GM18873 (cell line): ENCODE results near the gene POLE.
"Not testable (repeated sequence)": the region's sequence is repeated elsewhere in the genome, so short reads cannot be mapped to it uniquely, and the experiment has no call there.

Source experiments
- ATAC-seq: cut with Tn5 transposase; IDR thresholded peaks from one replicate; pipeline ENCODE4 v1.9.1; 2021; ENCODE audit warnings: mild to moderate bottlenecking, moderate library complexity, moderate number of reproducible peaks; ENCODE audit not compliant: unreplicated experiment, low FRiP score

POLE gene

DNA sequence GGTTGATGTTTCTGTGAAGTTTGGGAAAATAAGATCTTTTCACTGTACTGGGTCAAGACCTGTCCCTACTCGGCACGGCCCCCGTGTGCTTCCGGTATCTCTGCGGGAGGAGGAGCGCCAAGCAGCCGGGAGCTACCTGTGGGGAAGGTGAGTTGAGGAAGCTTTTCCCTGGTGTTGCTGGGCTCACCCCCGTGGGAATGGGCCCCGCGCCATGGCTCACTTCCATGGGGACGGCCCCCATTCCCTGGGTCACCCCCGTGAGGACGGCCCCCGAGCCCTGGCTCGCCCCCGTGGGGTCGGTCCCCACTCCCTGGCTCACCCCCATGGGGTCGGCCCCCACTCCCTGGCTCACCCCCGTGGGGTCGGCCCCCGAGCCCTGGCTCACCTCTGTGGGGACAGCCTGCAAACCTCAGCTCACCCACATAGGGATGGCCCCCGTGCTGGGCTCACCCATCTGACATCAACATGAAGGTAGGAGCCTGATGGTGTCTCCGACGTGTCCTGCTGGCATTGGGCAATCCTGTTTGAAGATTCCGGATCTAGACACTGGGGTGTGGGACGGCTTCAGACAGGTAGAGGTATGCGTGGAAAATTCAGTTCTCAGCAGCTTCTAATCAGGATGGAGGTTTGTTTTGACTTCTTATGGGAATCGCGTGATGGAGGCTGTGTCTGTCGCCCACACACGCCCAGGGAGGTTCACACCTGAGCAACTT lies 85.8 kb downstream of the POLE start:
- no peak for ATAC-seq

DNA sequence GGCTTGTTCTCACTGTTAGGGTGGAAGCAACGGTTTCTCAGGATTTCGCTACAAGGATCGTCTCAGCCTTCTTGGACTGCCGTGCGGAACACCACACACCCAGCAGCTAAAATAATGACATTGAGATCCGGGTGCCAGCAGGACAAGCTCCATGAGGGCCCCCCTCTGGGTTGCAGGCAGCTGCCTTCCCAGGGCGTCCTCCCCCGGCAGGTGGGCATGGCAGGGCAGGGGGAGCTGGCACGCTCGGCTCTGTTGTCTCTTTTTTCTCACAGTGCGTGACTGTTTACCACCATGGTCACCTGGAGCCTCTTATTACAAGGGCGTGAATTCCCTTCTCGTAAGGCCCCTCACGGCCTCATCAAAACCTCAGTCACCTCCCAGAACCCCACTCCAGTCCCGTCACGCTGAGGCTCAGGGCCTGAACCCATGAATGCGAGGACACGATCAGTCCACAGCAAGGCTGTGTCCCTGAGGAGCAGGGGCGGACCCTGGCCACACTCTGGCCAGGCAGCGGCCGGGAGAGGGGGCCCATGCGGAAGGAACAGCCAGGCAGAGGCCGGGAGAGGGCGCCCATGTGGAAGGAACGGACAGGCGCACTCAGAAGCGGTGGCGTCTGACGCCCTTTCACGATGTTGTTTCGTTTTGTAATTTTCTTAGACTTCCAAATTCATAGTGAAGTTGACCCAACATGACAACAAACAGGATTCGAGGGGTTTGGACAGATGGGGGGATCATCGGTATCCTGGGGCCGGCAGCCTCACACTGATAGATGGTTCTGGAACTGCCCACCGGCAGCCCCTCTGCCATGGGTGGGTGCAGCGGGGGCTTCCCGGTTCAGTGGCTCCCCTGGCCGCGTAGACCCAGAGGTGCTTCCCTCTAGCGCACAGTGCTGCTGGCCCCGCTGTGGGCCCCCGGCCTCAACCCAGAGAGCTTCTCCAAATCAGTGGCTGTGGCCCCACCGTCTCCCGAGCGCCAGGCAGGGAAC lies 86.8 kb downstream of the POLE start:
- no peak for ATAC-seq

DNA sequence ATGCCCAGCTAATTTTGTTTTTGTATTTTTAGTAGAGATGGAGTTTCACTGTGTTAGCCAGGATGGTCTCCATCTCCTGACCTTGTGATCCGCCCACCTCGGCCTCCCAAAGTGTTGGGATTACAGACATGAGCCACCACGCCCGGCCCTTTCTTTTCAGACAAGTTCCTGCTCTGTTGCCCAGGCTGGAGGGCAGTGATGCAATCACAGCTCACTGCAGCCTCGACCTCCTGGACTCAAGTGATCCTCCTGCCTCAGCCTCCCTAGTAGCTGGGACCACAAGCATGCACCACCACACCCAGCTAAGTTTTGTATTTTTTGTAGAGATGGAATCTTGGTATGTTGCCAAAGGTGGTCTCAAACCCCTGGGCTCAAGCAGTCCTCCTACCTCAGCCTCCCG lies 87.6 kb downstream of the POLE start:
- ATAC-seq = not testable (repeated sequence)

DNA sequence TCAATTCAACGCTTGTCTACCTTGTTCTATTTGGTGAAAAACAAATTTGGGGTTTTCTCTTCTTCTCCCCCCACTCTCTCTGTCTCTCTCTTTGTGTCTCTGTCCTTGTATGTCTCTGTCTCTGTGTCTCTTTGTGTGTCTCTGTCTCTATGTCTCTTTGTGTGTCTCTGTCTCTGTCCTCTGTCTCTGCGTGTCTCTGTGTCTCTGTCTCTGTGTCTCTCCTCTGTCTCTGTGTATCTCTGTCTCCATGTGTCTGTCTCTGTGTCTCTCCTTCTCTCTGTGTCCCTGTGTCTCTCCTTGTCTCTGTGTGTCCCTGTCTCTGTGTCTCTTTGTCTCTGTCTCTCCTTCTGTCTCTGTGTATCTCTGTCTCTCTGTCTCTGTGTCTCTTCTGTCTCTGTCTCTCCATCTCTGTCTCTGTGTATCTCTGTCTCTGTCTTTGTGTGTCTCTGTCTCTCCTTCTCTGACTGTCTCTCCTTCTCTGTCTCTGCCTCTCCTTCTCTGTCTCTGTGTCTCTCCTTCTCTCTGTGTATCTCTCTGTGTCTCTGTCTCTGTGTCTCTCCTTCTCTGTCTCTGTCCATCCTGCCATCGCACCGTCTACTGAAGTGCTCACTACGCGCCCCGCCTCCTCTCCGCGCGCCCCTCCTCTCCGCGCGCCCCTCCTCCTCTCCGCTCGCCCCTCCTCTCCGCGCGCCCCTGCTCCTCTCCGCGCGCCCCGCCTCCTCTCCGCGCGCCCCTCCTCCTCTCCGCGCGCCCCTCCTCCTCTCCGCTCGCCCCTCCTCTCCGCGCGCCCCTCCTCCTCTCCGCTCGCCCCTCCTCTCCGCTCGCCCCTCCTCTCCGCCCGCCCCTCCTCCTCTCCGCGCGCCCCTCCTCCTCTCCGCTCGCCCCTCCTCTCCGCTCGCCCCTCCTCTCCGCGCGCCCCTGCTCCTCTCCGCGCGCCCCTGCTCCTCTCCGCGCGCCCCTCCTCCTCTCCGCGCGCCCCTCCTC lies 89.5 kb downstream of the POLE start:
- ATAC-seq = no peak

DNA sequence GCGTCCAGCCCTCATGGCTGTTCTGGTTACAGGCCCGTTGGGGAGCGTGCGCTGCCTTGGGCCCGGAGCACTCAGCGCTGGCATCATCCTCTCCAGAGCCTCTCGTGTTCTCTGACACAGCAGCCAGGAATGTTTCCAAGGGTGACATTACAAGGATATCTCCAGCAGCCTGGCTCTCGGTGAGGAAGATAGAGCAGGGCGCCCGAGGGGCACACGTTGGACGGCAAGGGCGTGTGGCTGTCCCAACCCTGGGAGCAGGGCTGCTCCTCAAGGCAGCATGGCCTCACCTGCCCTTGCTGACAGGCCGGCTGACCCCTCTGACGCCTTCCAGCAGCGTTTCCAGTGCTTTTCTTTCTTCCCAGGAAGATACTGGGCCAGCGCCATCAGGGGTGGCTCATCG lies 91.1 kb downstream of the POLE start:
- ATAC-seq = no peak

DNA sequence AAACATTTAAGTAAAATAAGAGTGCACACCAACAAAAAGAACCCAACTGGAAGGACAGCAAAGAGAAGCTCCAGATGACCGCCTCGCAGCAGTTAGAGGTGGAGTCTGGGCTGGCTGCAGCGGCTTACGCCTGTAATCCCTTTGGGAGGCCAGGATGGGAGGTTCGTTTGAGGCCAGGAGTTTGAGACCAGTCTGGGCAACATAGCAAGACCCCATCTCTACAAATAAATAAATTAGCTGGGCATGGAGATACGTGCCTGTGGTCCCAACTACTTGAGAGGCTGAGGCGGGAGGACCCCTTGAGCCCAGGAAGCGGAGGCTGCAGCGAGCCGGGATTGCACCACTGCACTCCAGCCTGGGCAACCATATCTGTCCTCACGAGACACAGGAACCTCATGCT lies 92.0 kb downstream of the POLE start:
- ATAC-seq = no peak

DNA sequence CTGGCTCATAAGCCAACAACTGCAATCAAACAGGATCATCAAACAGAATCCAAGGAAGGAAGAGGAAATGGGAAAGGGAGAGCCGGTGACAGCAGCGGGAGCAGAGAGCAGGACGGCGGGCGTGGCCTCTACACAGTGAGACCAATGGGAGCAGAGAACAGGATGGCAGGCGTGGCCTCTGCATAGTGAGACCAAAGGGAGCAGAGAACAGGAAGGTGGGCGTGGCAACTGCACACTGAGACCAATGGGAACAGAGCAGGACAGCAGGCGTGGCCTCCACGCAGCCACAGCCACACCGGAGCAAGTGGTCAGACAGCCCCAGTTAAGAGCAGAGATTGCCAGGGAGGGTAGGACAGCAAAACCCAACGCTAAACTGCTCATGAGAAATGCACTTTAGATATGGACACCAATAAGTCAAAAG lies 93.2 kb downstream of the POLE start:
- no peak for ATAC-seq

DNA sequence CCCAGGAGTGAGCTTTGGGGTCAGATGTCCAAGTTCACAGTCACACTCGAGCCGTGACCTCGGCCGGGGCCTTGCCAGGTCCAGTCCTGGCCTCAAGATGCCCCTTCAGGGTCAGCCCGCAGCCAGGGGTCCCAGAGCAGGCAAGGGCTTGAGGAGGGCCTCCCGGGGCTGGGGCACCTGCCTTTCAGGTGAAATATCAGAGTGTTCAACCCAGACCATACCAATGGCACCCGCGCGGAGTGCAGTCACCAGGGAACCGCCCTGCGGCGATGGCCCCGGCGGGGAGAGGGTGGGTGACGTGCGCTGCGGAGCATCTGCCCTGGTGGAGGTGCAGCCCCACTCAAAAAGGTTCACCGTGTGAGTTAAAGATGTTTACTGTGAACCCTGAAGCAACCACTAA lies 93.6 kb downstream of the POLE start:
- no peak for ATAC-seq

DNA sequence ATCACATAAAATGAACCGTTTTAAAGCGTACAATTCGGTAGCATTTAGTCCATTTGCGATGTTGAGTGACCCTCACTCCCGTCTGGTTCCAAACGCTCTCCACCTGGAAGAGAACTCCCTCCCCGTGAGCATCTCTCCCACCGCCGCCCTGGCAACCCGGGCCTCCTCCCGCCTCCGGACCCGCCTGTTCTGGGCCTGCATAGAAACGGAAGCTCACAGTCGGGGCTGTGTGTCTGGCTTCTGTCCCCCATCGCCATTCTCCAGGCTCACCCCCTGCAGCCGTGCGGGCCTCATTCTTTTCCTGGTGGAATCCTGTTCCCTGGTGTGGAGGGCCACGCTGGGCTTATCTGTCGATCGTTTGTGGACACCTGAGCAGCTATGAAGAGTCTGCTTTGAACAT lies 94.1 kb downstream of the POLE start:
- ATAC-seq = no peak

DNA sequence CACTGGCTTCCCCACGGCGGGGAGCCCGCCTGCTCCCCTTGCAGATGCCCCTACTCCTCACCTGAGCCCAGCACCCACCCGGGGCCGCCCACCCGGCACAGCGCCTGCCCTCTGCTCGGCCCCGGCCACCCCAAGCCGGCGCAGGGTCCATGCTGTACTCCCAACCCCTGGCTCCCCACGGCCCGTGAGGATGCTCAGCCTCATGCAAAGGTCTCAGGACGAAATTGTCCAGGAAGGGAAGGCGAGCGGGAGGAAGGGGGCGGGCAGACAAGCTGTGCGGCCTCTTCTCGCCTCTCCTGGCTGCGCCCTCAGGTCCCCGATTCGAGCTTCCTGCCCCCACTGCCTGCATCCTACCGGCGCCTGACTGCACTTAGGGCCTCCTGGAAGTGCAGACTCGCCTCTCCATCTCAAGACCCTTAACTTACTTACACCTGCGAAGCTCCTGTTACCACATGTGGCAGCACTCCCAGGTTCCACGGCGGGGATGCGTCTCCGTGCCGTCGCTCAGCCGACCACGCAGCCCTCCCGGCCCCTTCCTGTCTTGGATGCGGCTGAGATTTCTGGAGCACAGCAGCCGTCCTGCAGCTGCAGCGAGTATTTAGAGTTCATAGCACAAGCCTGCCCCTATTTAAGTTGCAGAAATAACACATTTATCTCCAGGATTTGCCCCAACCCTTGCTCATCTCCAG lies 94.7 kb downstream of the POLE start:
- ATAC-seq = no peak

DNA sequence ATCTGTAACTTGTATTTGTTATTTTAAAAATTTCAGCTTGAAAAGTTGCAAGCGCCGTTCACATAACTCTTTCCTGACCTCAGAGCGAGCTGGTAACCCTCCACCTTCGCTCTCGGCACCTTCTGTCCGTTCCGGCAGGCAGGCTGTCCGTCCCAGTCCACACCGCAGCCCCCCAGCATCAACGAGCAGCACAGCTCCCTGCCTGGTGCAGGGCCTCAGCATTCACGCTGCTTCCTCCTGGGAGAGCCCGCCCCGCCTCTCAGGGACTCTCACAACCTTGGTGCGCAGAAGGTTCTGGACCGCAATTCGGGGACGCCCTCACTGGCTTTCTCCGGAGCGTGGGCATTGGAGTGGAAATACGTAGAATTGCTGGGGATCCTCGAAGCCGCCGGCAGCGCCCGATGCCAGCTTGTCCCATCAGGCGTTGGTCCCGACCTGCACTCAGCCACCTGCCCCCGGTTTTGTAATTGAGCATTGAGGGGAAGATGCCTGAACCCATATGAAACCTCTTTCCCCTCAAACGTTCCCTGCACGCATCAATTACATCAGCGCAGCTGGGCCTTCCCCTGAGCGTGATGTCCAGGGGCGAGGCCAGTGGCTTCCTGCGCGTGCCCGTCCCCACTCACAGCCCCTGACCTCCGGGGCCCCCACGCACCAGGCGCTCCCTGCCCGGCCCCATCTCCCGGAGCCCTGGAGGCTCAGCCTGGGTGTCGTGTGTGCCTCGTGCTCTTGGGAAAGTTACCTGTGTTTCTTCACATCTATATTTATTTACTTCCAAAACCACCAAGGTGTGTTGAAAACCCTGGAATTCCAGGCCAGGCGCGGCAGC lies 95.8 kb downstream of the POLE start:
- ATAC-seq = no peak

DNA sequence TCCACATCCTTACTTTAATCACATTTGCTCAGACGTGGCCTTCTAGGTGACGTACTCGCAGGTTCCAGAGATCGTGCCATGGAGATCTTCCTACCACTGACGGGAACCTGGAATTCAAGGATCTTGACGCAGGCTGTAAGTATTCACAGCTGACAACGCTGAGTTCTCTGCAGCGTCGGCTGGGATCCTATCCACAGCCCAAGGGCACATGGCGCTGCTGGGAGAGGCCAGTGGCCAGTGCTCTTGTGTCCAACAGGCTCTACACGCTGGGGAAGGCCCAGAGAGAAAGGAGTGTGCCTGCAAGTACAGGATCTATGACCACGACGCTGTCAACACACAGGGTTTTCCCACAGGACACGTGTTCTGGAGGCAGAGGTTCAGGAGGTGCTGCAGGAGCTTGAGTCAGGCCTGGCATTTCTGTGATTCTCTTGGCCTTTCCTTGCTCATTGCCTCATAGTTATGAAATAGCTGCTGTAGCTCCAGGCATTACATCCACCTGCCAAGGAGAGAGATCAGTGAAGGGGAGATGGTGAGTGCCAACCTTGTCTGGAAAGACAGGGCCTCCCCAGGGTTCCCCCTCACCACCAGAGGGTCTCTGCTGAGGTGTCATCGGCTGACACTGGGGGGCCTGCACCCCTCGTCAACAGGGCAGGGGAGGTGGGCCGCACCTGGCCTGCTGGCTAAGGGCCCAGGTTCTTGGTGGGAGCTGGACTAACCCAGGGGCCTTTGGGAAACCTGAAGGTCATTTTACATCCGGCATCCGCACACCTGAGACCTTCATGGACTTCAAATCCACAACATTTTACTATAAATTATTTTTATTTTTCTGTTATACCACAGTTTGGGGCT lies 98.1 kb downstream of the POLE start:
- no peak for ATAC-seq

DNA sequence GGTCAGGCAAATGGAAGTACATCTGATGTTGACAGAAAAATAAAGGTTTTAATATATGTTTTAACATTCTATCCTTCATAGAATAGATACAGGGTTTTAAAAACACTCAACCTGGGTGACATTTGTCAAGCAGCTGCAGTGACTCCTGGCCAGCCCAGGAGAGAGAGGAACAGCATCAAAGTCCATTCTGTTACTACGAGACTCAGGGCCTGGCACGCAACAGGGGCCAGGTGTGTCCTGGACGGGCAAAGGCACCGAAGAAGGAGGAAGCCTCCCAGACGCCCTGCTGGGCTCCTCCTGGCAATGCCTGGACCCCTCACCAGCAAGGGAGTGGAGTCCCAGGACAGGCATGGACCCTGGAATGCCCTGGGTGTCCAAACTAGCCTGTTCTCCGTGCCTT lies 98.8 kb downstream of the POLE start:
- ATAC-seq = no peak

DNA sequence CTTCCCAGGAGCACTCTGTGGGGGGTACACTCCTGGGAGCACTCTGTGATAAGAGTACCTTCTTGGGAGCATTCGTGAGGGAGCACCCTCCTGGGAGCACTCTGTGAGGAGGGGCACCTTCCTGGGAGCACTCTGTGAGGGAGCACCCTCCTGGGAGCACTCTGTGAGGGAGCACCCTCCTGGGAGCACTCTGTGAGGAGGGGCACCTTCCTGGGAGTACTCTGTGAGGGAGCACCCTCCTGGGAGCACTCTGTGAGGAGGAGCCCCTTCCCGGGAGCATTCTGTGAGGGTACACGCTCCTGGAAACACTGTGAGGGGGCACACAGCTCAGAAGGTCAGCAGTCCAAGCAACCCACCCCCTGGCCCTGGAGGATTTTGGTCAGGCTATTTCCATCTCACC lies 99.4 kb downstream of the POLE start:
- no peak for ATAC-seq

DNA sequence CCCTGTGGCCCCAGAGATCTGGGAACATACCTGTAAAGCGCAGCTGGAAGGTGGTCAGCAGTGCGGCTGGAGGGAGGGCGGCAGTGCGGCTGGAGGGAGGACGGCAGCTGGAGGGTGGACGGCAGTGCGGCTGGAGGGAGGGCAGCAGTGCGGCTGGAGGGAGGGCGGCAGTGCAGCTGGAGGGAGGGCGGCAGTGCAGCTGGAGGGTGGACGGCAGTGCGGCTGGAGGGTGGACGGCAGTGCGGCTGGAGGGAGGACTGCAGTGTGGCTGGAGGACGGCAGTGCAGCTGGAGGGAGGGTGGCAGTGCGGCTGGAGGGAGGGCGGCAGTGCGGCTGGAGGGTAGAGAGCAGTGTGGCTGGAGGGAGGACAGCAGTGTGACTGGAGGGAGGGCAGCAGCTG lies 100.2 kb downstream of the POLE start:
- no peak for ATAC-seq

DNA sequence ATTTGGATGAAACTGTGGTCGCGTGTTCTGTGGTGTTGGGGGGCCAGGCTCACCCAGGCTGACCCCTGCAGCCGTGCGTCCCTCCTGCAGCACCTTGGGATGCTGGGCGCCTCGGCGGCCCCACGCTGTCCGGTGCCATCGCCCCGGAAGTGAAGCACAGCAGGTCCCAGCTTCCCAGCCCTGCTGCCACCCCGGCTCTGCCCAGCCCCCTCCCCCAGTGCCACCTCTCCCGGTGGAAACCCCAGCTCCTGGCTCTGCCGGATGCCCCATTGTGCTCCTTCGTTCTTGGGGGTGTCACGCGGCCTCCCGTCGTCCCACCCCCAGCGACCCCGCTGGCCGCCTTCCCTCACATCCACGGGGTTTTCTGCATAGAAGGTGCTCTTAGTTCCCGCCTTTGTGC lies 102.0 kb downstream of the POLE start:
- ATAC-seq = no peak

DNA sequence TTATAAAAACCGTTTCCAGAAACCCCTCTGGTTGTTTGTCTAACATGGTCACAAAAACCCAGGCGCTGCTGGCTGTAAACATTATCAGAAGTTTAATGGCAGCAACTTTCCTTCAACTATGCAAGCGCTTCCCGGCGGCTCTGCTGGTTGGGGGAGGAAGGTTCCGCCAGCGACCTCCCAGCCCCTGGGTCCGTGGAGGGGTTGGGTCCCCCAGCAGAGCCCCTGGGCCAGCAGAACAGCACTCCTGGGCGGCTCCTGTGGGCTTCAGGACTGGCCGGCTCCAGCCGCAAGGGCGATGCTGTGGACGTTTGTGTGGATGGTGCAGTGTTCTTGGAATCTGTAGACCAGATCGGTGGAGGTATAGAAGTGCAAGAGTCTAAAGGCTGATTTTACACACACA lies 102.7 kb downstream of the POLE start:
- ATAC-seq = no peak

DNA sequence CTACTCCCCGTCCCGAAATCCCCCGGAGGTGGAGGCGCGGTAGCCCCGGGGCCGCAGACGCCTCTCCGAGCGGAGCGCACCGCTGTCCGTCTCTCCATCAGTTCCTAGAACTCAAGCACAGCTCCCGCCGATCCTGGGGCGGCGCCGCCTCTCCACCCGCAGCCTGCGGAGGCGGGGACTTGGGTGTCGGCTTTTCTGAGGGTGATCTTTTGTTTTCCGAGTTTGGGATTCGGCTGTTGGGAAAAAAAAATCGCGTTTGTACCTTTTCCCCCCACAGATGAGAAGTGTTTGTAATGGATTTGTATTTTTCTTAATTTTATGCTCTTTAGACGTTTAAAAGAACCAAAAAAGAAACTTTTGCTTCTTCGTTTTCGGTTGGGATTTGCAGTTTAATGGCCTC lies 103.4 kb downstream of the POLE start:
- ATAC-seq = no peak
